Glomerular visceral epithelial cell (primary cell): Measurements from ENCODE around the gene STXBP6.
A peak's percentile ranks its signal among the peaks of the same experiment; 100 is the strongest.

ENCODE experiments used
- DNase-seq: peaks from one replicate; pipeline ENCODE4 v3.0.0-alpha.2; 2016; ENCODE audit errors: extremely low spot score

The STXBP6 gene

DNA sequence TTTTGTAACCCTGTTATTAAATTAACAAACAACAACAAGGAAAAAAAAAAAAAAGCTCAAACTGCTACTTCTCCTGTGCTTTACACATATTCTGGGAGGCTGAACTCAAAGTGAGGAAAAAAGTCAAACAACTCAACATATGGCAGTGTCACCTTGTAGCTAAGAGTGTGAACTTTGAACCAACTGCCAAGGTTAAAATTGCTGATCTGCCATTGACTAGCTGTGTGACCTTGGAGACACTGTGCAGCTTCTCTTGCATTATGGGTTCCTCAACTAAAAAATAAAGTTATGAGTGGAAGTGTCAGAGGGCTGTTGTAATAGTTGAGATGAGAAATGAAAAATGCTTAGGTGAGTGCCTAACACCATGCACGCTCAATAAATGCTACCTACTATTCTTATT is 34.2 kb downstream of the STXBP6 start:
- no peak for DNase-seq

DNA sequence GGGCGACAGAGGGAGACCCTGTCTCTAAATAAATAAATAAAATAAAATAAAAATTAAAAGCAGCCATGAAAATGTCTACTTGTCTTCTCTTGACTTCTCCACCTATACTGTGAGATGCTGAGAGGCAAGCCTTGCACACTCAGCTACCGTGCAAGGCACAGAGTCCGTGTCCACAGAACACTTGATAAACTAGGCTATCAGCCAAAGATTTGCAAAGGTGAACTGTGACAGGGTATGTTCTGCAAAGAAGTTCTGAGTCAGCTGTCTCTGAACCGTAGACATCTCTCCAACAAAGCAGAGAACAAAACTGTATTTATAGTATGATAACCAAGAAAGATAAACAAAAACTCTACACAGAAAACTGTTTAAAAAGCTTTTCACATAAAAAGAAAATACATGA is 35.5 kb downstream of the STXBP6 start:
- DNase-seq, result no peak

GRCh38 chr14:25011095-25011494 is 38.9 kb downstream of the STXBP6 start:
- DNase-seq, result no peak

- DNase-seq, result no peak
These were observed 39.5 kb downstream of the STXBP6 start for GRCh38 chr14:25010471-25010870.

- no peak for DNase-seq
These were observed 40.1 kb downstream of the STXBP6 start for GRCh38 chr14:25009891-25010290.

GRCh38 chr14:25007832-25008231 is 42.1 kb downstream of the STXBP6 start:
- DNase-seq, result no peak

- peak; percentile 23 for DNase-seq
These were observed 42.8 kb downstream of the STXBP6 start for GRCh38 chr14:25006961-25007795.

GRCh38 chr14:25006031-25006430 is 43.9 kb downstream of the STXBP6 start:
- DNase-seq, result no peak

- DNase-seq, result no peak
These were observed 45.5 kb downstream of the STXBP6 start for GRCh38 chr14:25004389-25004809.

DNA sequence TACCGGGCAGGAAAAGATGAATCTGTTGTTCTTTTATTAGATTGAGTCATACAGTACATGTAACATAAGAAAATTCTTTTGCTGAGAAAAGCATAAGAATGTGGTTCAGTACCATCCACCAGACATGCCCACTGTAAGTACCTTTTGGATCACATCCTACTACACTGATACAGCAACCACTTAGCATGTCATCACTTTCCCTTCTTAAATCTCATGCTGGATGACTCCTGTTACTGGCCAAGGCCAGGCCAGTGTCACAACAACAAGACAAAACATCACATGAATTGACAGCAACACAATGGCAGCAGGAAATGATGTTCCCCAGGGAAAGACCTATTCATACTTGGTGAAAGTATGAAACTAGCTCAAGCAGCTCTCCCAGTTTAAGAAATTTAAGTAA is 46.4 kb downstream of the STXBP6 start:
- no peak for DNase-seq

DNA sequence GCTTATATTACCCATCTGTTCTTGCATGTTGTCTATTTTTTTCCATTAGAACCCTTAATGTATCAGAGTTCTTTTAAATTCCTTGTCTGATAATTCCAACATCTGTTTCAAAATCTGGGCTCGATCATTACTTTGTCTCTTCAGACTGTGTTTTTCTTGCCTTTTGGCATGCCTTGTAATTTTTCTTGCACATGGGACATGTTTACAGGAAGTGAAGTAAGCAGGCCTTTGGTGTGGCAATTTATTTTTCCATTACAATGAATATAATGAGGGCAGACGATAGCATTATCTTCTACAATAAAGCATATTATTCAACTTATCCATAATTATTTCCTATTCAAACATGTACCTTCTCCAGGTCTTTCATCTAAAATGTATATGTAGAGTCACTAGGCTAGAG is 48.3 kb downstream of the STXBP6 start:
- no peak for DNase-seq

- no peak for DNase-seq
These were observed 48.8 kb downstream of the STXBP6 start for GRCh38 chr14:25001156-25001555.

- DNase-seq, result no peak
These were observed 50.8 kb downstream of the STXBP6 start for GRCh38 chr14:24999157-24999556.

DNA sequence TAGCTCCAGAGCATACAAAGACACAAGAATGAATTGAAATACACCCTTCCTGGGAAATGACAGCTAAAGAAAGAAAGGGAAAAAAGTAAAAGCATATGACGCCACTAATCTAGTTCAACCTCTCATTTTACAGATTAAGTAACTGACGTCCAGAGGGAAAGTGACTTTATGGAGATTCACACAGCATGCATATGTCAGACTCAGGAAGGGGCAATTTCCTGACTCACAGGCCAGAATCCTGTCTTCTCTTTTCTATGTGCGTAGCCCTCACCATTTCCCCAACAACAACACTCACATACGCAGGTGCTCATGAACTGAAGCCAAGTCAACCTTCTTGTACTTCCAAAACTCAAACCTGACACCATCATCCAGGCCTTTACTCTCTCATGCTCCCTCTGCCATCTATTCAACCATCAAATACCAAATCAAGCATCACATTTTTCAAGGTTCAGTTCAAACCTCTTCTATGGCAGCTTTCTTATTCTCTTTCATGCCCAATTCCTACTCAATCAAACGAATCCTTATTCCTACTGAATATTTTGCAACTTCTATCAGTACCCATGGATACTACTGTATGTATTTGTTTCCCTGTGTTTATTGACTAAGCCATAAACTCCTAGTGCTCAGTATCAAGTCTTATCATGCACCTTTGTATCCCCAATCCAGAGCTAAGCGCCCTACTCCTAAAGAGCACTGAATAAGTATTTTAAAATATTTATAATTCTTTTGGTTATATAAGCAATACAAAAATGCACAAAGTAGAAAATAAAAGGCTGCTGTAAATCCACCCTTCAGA is 52.8 kb downstream of the STXBP6 start:
- no peak for DNase-seq

DNA sequence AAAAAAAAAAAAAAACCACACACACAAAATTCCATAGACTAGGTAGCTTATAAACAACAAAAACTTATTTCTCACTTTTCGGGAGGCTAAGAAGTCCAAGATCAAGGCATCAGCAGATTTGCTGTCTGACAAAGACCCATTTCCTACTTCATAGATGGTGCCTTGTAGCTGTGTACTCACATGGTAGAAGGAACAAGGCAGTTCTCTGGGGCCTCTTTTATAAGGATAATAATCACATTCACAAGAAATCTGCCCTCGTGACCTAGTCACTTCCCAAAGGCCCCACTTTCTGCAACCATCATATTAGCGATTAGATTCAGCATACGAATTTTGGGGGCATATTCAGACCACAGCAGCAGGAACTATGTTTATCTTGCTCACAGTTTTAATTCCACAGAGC is 54.9 kb downstream of the STXBP6 start:
- DNase-seq, result no peak

- no peak for DNase-seq
These were observed 56.3 kb downstream of the STXBP6 start for GRCh38 chr14:24993631-24994030.

- DNase-seq, result no peak
These were observed 57.2 kb downstream of the STXBP6 start for GRCh38 chr14:24992624-24993360.

DNA sequence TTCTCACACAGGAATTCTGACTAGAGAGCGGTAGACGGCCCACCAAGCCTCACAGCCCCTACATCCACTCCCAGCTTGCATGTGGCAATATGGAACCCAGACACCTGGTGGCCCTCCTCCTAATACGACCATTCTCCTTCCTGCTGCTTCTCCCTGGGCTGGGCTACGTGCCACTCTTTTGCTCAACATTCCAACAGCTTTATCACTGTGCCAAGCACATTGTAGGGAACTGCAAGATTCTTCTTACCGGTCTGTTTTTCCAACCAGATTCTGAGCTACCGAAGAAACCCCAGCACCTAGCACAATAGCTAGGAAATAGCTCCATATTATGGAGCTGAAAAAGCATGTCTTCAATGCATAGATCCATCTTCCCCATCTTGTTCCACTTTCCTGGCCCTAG is 58.1 kb downstream of the STXBP6 start:
- DNase-seq, result no peak

- no peak for DNase-seq
These were observed 58.7 kb downstream of the STXBP6 start for GRCh38 chr14:24991288-24991687.

- no peak for DNase-seq
These were observed 59.2 kb downstream of the STXBP6 start for GRCh38 chr14:24990773-24991172.

DNA sequence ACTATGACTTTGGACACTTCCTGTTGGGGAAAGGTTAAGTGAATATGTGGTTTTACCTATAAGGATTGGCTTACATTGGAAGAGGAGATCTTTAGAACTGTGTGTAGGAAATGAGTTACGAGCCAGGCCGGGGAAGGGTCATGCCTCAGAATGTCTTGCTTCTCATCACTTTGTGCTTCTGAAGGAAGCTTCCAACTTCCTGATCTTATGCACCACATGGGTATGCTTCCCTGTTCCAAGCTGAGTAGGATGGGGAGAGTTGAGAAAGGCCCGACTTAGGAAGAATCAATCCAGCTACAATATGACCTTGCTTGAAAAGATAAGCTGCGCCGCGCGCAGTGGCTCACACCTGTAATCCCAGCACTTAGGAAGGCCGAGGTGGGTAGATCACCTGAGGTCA is 59.9 kb downstream of the STXBP6 start:
- DNase-seq, result no peak

DNA sequence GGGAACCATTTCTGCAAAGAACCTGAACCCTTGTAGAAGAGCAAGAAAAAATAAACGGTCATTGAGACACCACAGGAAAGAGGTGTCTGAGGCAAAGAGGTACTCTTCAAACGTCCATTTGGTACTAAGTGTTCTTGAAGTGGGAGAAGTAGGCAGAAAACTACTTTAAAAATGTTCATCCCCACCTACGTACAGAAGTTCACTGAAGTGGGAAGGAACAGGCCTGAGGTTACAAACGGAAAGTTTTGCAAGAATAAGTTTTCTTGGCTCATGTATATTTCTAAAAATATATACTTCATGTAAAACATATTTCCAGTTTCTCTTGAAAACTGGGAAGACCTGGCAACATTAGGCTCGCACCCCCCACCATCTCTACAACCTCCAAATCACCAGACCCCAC is 61.2 kb downstream of the STXBP6 start:
- no peak for DNase-seq
